Hindlimb muscle (tissue), 1 donor: ENCODE results near the gene TMEM204. TPM values are rescaled to one million over a fixed set of nuclear protein-coding genes. Genes with fewer than 3 reads are reported as not detected.
A peak's percentile ranks its signal among the peaks of the same experiment; 100 is the strongest.

Experiments
- DNase-seq: peaks from one replicate; pipeline ENCODE4 v3.0.0-alpha.2; 2013
- polyA plus RNA-seq: library from polyadenylated mRNA; unstranded; fragments of 120-200 nt; gene quantifications from one replicate; pipeline ENCODE4 v1.2.1, GENCODE V29; 2013; ENCODE audit not compliant: insufficient read length

TMEM204 gene
- polyA plus RNA-seq = 16.2 TPM

GRCh38 chr16:1533443-1533951 lies at the start of gene TMEM204:
Gene TMEM204 (plus strand): TSS chr16:1533666. CDS start chr16:1534276, 610 bp downstream.
- peak; percentile 79 for DNase-seq

GRCh38 chr16:1485847-1486496 lies 47.5 kb upstream of the TMEM204 start:
- DNase-seq = no peak

GRCh38 chr16:1486551-1487390 lies 46.7 kb upstream of the TMEM204 start:
- DNase-seq = no peak

- DNase-seq = no peak
Measured at GRCh38 chr16:1487395-1488053, 45.9 kb upstream of the TMEM204 start.

DNA sequence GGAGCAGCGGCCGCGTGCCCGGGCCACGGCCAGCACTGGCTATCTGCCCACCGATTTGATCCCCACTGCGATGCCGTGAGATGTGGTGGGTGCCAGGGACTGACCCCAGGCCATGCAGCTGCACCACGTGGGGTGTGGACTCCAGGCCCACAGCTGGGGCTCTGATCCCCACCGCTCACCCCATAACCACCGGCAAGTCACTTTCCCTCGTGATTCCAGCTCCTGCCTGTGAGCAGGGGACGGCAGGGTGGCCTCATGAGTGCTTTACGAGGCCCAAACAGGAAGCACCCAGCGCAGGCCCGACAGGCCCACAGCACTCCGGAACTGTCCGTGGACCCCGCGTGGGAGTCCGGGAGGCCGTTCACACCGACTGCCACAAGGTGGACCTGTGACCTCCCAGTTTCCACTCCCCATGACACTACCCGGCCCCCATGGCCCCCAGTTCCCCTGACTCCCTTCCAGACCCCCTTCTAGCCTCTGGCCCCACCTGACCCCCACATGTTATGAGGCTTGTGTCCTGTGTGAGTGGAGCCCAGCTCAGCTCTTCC lies 45.3 kb upstream of the TMEM204 start:
- DNase-seq = no peak

DNA sequence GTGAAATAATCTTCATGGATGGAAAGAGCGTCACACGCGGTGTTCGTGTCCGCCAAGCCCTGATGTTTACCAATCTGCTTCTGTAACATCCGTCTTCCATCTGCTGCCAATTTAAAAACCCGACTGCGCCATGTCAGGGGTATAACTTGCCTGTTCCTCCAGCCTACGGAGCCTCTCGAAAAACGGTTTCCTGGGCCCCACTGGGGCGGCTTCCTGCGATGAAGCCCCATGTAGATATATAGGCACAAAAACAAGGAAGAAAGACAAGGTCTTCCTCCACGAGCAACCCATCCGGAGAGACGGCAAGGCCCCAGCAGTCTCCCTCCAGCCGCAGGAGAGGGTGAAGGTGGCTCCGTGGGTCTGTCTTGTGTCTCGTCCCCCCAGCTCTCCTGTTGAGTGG lies 44.8 kb upstream of the TMEM204 start, which contains the start of gene PTX4:
TSS of gene PTX4 (minus strand) at position 326 of the 400 bp plus-strand sequence. CDS start at position 291, 35 bp downstream.
- DNase-seq = no peak

- no peak for DNase-seq
Measured at GRCh38 chr16:1489077-1489476, 44.4 kb upstream of the TMEM204 start.

DNA sequence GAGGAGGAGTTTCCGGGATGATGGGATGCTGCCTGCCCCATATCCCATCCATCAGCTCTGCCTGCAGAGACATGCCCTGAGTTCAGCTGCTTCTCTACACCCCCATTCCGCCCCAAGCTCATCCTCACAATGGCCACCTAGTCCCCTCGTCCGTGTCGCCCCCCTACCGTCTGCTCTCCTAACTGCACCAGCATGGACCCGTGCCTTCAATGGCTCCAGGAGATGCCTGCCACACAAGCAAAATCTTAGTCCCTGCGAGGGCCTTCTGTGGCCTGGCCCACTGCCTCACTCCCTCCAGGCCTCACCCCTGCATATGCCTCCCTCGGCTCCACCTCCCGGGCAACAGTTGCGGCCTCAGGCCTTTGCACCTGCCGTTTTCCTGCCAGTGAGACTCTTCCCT lies 42.1 kb upstream of the TMEM204 start:
- DNase-seq = no peak

GRCh38 chr16:1492082-1492922 lies 41.2 kb upstream of the TMEM204 start:
- DNase-seq = no peak

DNA sequence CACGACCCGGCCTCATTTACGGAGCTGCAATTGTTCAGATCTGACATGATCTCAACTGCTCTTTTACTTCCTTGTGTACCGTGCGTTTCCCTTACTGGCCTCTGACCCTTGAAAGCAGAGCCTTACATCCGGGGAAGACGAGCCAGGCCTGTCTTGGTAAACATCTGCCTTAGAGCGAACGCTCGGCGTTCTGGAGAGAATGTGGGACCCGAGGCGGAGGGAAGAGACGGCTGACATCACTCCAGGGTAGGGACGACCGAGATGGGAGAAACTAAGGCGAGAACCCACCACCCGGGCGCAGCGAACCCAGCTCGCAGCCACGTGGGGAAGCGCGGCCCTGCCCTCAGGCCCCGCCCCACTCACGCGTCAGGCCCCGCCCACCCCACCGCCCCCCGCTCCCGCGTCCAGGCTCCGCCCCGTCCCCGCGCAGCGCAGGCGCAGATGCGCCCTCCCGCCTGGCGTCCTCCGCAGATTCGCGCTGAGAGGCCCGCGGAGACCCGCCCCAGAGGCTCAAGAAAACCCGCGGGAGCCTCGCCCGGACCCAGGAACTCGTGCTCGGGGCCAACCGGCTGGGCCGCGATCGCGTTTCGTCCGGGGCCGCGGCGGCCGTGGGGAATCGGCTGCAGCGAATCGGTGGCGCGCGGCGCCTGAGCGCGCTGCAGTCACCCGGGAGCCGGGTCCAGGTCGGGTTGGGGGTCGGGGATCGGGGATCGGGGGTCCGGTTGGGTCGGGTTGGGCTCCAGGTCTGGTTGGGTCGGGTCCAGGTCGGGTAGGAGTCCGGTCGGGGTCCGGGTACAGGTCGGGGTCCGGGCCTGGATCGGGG lies 40.3 kb upstream of the TMEM204 start, which contains the start of gene TELO2:
TSS of gene TELO2 (plus strand) at position 438 of the 823 bp plus-strand sequence. CDS start 922 bp downstream, outside the sequence.
- peak; percentile 87 for DNase-seq

DNA sequence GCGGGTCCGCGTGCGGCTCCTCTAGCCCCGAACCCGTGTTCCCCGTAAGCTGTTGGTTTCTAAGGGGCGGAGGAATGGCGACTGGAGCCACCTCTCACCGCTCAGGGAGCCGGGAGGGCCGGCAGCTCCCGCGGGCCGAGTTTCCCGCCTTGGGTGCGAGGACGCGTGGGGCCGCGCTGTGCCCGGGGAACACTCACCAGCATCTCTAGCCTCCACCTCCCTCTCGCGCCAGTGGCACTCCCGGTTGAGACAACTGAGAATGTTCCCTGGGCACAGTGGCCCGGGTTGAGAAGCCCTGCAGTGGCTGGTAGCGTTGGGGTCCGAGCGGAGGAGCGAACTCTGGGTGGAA lies 39.7 kb upstream of the TMEM204 start:
- no peak for DNase-seq

- no peak for DNase-seq
Measured at GRCh38 chr16:1494129-1494640, 39.3 kb upstream of the TMEM204 start.

DNA sequence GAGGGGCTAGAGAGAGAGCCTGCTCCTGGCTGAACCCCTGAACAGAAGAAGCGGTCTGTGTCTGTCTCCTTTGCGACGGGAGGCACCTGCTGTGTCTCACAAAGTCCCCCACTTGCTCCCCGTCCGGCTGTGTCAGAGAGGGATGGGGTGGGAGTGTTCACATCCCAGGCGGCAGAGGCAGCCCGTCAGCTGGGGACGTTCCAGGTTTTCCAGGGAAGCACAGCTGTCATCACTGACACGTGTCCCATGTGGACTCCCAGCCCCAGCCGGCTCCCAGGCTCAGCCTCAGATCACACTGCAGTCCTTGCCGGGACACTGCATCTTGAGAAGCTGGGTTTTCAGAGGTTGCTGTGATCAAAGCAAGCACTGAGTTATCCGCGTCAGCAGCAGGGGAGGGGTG lies 38.8 kb upstream of the TMEM204 start:
- DNase-seq = no peak

- DNase-seq = no peak
Measured at GRCh38 chr16:1495211-1495888, 38.1 kb upstream of the TMEM204 start.

DNA sequence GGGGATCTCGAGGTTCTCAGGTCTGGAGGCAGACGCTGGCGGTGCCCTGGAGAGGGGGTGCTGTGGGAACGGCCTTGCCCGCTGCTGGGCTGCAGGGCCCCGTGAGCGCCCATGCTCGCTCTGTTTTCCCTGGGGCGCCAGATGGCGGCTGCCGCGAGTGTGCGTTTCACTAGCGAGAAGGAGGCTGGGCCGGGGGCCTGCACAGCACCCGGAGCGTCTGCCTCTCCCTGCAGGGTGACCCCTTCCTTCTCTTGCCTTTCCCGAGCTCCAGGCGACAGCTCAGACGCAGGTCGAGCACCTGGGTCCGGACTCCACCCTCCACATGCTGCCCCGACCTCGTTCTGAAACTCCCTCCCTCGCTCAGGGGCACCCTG lies 37.6 kb upstream of the TMEM204 start:
- no peak for DNase-seq

- DNase-seq = no peak
Measured at GRCh38 chr16:1496464-1496863, 37.0 kb upstream of the TMEM204 start.

DNA sequence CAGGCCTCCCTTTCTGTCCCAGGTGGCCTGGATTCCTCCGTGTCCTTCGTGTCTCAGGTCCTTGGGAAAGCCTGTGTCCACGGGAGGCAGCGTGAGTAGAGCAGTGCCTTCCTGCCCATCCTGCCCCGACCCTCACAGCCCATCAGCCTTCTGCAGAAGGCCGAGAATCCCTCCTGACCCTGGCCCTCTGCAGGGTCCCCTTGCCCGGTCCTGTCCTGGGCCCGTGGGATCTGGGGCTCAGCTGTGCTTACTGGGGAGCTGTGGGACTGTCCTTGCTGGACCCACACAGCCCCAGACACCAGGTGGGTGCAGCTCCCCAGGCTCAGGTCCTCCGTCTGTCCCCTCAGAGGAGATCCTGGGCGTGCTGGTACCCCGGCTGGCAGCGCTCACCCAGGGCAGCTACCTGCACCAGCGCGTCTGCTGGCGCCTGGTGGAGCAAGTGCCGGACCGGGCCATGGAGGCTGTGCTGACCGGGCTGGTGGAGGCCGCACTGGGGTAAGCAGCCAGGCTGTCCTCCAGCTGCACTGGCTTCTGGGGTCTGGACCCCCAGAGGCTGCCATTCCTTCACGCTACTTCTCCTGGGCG lies 36.4 kb upstream of the TMEM204 start:
- DNase-seq = no peak

DNA sequence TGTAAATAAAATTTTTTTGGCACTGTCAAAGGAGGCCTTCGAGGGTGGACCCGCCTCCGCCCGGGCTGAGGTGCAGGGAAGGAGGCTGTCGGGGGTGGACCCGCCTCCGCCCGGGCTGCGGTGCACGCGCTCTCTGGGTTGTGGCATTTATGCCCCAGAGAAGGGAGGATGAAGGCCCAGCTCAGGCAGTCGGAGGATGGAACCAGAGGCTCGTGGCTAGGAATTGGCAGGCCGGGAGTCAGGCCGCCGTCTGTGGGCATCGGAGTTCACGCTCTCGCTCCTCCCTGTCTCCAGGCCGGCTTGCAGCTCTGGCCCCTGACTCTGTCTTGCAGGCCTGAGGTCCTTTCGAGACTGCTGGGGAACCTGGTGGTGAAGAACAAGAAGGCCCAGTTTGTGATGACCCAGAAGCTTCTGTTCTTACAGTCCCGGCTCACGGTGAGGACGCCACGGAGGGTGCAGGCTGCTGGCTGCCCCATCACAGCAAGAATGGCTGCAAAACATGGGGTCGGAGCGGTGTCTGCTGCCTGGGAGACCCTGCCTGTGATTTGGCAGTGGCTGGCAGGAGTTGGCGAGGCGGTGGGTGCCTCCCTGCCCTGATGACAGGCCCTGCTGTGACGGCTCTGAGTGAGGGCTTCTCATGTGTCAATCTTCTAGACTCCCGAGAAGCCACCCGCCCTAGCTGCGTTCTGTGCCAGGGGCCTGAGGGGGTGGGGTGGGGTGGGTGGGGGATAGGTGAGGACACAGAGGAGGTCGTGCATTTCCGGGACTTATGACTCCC lies 34.4 kb upstream of the TMEM204 start:
- DNase-seq = no peak
